Medulla oblongata (tissue), 1 donor: ENCODE results near the gene LCAT.

Experiments
- DNase-seq: peaks from one replicate; pipeline ENCODE4 v3.0.0-alpha.2; 2015; ENCODE audit errors: extremely low spot score

LCAT gene

GRCh38 chr16:67968400-67969253 lies 24.7 kb upstream of the LCAT start, which contains the start of gene SLC12A4:
Gene SLC12A4, minus strand, starts transcription at chr16:67968637. Its CDS starts 84 bp downstream, at chr16:67968553.
- DNase-seq = peak; percentile 81

GRCh38 chr16:67967958-67968399 lies 24.1 kb upstream of the LCAT start:
- no peak for DNase-seq

GRCh38 chr16:67967183-67967957 lies 23.4 kb upstream of the LCAT start:
- no peak for DNase-seq

GRCh38 chr16:67966549-67967182 lies 22.7 kb upstream of the LCAT start:
- DNase-seq = no peak

- DNase-seq = no peak
Measured at GRCh38 chr16:67965668-67966548, 22.0 kb upstream of the LCAT start.

- DNase-seq = no peak
Measured at GRCh38 chr16:67964477-67965131, 20.7 kb upstream of the LCAT start.

- no peak for DNase-seq
Measured at GRCh38 chr16:67963662-67964321, 19.9 kb upstream of the LCAT start.

- peak; percentile 70 for DNase-seq
Measured at GRCh38 chr16:67963292-67963661, 19.4 kb upstream of the LCAT start.

GRCh38 chr16:67962135-67962534 lies 18.2 kb upstream of the LCAT start:
- no peak for DNase-seq

- no peak for DNase-seq
Measured at GRCh38 chr16:67961551-67961957, 17.6 kb upstream of the LCAT start.

GRCh38 chr16:67959536-67960329 lies 15.8 kb upstream of the LCAT start:
- DNase-seq = no peak

GRCh38 chr16:67957622-67958021 lies 13.7 kb upstream of the LCAT start:
- DNase-seq = no peak

GRCh38 chr16:67954421-67955196 lies 10.7 kb upstream of the LCAT start:
- no peak for DNase-seq

GRCh38 chr16:67953641-67954375 lies 9.9 kb upstream of the LCAT start:
- no peak for DNase-seq

- peak; percentile 91 for DNase-seq
Measured at GRCh38 chr16:67951485-67951884, 7.6 kb upstream of the LCAT start.

- no peak for DNase-seq
Measured at GRCh38 chr16:67950335-67950843, 6.5 kb upstream of the LCAT start.

GRCh38 chr16:67949645-67950044 lies 5.7 kb upstream of the LCAT start:
- DNase-seq = no peak

- no peak for DNase-seq
Measured at GRCh38 chr16:67948015-67948414, 4.1 kb upstream of the LCAT start.
